ENCODE results near the gene TBCD. TPM values are rescaled to one million over a fixed set of nuclear protein-coding genes. Genes with fewer than 3 reads are reported as not detected.

TBCD gene
- total RNA-seq, 1 donor from 2014 or later, result 59.8 TPM

- Mint-ChIP-seq H3K4me3 (ENCODE audit: unreplicated experiment) (no peak overlapping the region), H3K27ac (ENCODE audit: unreplicated experiment) (no peak overlapping the region), H3K9me3 (ENCODE audit: low read depth) (no peaks in the 10 kb centered on the region), H3K4me1 (ENCODE audit: low read depth) (peaks cover 21% of the 10 kb centered on the region), H3K36me3 (ENCODE audit: low read depth) (peaks cover 8% of the 10 kb centered on the region), H3K27me3 (ENCODE audit: low read depth) (no peaks in the 10 kb centered on the region)
- no peak for DNase-seq (ENCODE audit: low spot score)
- TF ChIP-seq, protein P1, sequence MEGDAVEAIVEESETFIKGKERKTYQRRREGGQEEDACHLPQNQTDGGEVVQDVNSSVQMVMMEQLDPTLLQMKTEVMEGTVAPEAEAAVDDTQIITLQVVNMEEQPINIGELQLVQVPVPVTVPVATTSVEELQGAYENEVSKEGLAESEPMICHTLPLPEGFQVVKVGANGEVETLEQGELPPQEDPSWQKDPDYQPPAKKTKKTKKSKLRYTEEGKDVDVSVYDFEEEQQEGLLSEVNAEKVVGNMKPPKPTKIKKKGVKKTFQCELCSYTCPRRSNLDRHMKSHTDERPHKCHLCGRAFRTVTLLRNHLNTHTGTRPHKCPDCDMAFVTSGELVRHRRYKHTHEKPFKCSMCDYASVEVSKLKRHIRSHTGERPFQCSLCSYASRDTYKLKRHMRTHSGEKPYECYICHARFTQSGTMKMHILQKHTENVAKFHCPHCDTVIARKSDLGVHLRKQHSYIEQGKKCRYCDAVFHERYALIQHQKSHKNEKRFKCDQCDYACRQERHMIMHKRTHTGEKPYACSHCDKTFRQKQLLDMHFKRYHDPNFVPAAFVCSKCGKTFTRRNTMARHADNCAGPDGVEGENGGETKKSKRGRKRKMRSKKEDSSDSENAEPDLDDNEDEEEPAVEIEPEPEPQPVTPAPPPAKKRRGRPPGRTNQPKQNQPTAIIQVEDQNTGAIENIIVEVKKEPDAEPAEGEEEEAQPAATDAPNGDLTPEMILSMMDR (IDR thresholded peaks at IDR 0.05), result no peak
Observed at GRCh38 chr17:82805823-82806222, 54.0 kb downstream of the TBCD start.

- no peak for DNase-seq (ENCODE audit: low spot score)
- Mint-ChIP-seq H3K4me3 (ENCODE audit: unreplicated experiment) (no peak overlapping the region), H3K27me3 (ENCODE audit: low read depth) (no peaks in the 10 kb centered on the region), H3K9me3 (ENCODE audit: low read depth) (no peaks in the 10 kb centered on the region), H3K4me1 (ENCODE audit: low read depth) (peaks cover 24% of the 10 kb centered on the region), H3K36me3 (ENCODE audit: low read depth) (peaks cover 4% of the 10 kb centered on the region), H3K27ac (ENCODE audit: unreplicated experiment) (no peak overlapping the region)
- TF ChIP-seq, protein P1 (IDR thresholded peaks at IDR 0.05), result no peak
Observed at GRCh38 chr17:82806645-82807044, 54.8 kb downstream of the TBCD start.

DNA sequence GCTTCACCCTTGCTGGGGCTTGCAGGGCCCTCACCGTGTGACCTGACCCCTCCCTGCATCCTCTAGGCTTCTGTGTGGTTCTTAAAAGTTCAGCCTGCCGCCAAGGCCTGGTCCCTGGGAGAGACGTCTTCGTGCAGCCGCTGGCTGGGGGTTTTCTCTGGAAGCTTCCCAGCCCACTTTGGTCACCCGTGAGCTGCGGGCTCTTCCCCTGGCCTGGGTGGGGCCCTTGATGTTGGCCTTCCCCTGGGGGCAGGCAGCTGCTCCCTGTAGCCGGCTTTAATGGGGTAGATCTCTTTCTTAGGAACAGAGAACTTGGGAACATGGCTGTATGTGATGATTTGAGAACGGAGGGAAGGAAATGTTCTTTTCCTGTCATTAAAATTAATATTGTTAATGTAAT, 55.2 kb downstream of the TBCD start:
- TF ChIP-seq, protein P1 (IDR thresholded peaks at IDR 0.05), result no peak
- peaks cover 4% of the 10 kb centered on the region for H3K36me3 Mint-ChIP-seq (ENCODE audit: low read depth)
- no peak overlapping the region for H3K27ac Mint-ChIP-seq (ENCODE audit: unreplicated experiment)
- H3K9me3 Mint-ChIP-seq (ENCODE audit: low read depth), result no peaks in the 10 kb centered on the region
- peaks cover 22% of the 10 kb centered on the region for H3K4me1 Mint-ChIP-seq (ENCODE audit: low read depth)
- H3K4me3 Mint-ChIP-seq (ENCODE audit: unreplicated experiment), result no peak overlapping the region
- no peak for DNase-seq (ENCODE audit: low spot score)
- H3K27me3 Mint-ChIP-seq (ENCODE audit: low read depth), result no peaks in the 10 kb centered on the region

- Mint-ChIP-seq H3K9me3 (ENCODE audit: low read depth) (no peaks in the 10 kb centered on the region), H3K4me1 (ENCODE audit: low read depth) (peaks cover 18% of the 10 kb centered on the region), H3K27me3 (ENCODE audit: low read depth) (no peaks in the 10 kb centered on the region), H3K27ac (ENCODE audit: unreplicated experiment) (no peak overlapping the region), H3K36me3 (ENCODE audit: low read depth) (peaks cover 4% of the 10 kb centered on the region), H3K4me3 (ENCODE audit: unreplicated experiment) (no peak overlapping the region)
- TF ChIP-seq, protein P1 (IDR thresholded peaks at IDR 0.05), result no peak
- no peak for DNase-seq (ENCODE audit: low spot score)
Observed at GRCh38 chr17:82807562-82807961, 55.7 kb downstream of the TBCD start.

- Mint-ChIP-seq H3K36me3 (ENCODE audit: low read depth) (peaks cover 5% of the 10 kb centered on the region), H3K9me3 (ENCODE audit: low read depth) (no peaks in the 10 kb centered on the region), H3K27ac (ENCODE audit: unreplicated experiment) (no peak overlapping the region), H3K4me1 (ENCODE audit: low read depth) (peaks cover 18% of the 10 kb centered on the region), H3K4me3 (ENCODE audit: unreplicated experiment) (no peak overlapping the region), H3K27me3 (ENCODE audit: low read depth) (no peaks in the 10 kb centered on the region)
- DNase-seq (ENCODE audit: low spot score), result no peak
- TF ChIP-seq, protein P1 (IDR thresholded peaks at IDR 0.05), result no peak
Observed at GRCh38 chr17:82808006-82808405, 56.1 kb downstream of the TBCD start.
